Activated CD8-positive, alpha-beta memory T cell treated with anti-CD3 and anti-CD28 coated beads for 36 hours (primary cell): ENCODE data around the gene COL27A1. TPM values are rescaled to one million over a fixed set of nuclear protein-coding genes. Genes with fewer than 3 reads are reported as not detected.
"Not testable (repeated sequence)": the region's sequence is repeated elsewhere in the genome, so short reads cannot be mapped to it uniquely, and the experiment has no call there.

Experiments
- CTCF ChIA-PET: fragments of 350-600 bp; sonication (Branson Sonifier 250); formaldehyde crosslinking; loops from one replicate; lab custom pipeline; 2021; ENCODE audit warnings: antibody characterized with exemption; lab: Charles Lee
- POLR2A ChIA-PET: fragments of 350-600 bp; sonication (Branson Sonifier 250); formaldehyde crosslinking; loops from one replicate; lab custom pipeline; 2021; ENCODE audit warnings: antibody characterized with exemption; lab: Charles Lee
- total RNA-seq, 2 experiments: library from RNA; stranded (reverse); gene quantifications; one replicate each; pipeline ENCODE4 v1.2.3, GENCODE V29; 2021

Gene COL27A1
- total RNA-seq, 2 experiments from 2014 or later: 2.9 to 3.2 TPM

DNA sequence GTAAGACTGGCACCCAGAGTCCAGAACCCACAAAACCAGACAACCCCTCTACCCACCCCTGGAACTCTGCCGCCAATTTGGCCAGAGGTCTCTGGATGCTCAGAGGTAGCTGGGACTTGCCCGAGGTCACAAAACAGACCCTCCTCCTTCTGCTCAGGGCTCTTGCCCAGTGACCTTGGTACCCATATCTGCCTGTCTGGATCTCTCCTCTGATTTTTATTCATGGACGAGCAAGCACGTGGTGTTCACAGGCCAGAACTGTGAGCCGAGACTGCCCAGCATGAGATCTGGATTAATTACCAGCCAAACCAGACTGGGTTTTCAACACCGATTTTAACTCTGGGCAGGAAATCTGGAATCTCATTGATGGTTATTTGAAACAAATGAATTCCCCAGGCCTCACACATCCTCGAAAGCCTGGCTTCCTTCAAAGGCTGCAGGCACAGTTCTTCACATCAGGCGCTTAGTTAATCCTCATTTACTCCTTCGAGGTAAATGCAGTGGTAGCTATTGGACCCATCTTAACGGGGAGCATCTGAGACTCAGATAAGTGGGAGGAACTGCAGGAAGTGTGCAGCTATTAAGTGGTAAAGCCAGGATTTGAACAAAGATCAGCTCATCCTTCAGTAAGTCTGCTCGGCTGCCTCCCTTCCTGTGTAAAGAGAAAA is 21.4 kb downstream of the COL27A1 start:
- ChIA-PET CTCF (interaction anchor here (1.6 kb wide), 1 partner anchor 114 kb away, joined by 3 read pairs; no protein-coding TSS in a partner anchor), POLR2A (no interaction called here)

DNA sequence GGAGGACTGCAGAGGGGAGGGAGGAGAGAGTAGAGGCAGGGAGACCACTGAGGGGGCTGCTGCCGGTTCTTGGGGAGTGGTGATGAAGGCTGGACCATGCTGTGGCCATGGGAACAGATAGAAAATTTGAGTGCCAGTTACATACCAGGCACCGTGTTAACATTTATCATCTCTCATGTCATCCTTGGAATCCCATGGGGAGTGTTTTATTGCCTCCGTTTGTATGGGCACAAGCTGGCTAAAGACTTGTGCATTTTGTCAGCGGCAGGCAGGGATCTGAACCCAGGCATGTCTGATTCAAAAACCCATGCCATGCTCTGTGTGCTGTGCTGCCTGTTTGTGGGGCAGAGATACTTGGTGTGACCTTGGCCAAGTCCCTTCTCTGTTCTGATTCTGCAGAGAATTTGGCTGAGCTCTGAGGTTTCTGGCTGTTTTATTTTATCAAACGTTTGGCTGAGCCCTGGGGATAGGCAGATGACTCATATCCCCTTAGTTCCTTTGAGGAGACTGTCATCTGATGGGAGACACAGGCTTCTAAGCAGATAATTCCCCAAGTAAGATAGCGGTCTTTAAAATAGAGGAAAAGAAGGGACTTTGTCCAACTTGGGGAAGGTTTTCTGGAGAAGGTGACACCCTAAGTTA is 22.2 kb downstream of the COL27A1 start:
- CTCF ChIA-PET: interaction anchor here (1.6 kb wide), 1 partner anchor 114 kb away, joined by 3 read pairs; no protein-coding TSS in a partner anchor

DNA sequence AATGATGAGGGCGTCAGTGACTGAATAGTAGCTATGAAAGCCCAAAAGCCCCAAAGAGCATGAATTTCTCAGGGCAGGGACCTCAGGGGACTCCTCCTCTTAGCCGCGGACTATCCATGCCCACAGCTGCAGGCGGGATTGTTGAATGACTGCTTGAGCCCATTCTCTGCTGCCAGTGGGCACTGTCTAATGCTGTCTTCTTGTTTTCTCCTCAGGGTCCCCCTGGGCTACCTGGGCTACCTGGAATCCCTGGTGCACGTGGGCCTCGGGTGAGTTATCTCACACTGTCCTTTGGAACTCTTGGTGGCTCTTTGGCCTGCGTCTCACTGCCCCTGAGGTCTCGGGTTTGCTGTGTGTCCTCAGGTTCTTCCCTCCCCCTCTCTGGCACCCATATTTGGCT is 22.7 kb downstream of the COL27A1 start:
- CTCF ChIA-PET: interaction anchor here (1.6 kb wide), 1 partner anchor 113 kb away, joined by 3 read pairs; no protein-coding TSS in a partner anchor

More for the DNA sequence above, 22.2 kb downstream of the COL27A1 start:
- POLR2A ChIA-PET: no interaction called here

GRCh38 chr9:114178756-114179450 is 23.6 kb downstream of the COL27A1 start:
- ChIA-PET POLR2A (no interaction called here), CTCF (interaction anchor here (1.6 kb wide), 1 partner anchor 112 kb away, joined by 3 read pairs; no protein-coding TSS in a partner anchor)

More for the DNA sequence above, 22.7 kb downstream of the COL27A1 start:
- POLR2A ChIA-PET: no interaction called here

DNA sequence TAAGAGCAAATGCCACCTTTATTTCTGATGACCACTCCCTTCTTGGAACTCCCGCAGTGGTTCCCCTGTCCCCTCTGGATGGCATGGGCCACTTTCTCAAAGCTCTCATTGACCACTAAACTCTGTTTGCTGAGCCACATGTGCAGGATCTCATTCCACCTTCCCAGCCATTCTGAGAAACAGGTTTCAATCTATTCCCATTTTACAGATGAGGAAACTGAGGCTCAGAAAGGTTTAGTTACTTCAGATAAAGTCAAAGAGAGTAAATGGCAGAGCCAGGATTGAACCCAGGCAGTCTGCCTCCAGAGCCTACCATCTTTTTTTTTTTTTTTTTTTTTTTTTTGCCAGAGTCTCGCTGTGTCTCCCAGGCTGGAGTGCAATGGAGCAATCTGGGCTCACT is 24.2 kb downstream of the COL27A1 start:
- CTCF ChIA-PET: no interaction called here
- POLR2A ChIA-PET: no interaction called here

DNA sequence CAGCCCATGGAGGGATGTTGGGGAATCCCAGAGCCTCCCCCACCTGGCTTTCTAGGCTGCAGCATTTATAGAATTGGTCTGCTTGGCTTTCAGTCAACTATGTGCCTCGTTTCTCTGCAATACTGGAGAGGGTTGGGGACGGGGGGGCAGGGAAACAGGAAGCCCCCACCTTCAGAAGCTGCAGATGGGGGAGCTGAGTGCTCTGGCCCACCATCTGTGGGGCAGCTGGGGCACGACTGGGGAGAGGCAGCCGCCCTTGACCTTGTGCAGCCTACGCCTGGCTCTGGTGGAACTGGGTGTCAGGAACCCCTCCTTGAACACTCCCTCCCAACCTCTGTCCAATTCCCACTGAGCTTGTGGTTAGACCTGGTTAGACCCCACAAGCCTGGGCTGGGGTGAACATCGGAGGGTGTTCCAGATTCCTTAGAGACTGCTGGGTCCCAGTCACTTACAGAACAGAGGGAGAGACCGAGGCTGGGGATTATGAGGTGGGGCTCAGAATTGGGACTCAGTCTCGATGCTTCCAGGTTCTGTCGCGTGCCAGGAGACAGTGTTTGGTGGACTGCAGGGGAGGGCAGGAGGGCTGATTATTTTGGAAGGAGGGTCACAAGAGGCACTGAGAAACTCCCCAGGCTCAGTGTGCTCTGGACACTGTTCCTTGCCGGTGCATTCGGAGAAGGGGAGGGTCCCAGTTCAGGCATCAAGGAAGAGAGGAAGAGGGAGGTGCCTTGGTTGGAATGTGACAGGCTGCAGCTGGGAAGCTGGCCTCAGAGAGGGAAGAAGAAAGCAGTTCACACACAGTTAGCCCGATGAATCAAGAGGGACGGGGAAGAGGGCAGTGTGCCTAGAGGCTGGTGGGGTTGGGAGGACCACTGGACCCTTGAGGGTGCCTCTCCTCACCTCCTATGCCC is 25.6 kb downstream of the COL27A1 start:
- ChIA-PET CTCF (no interaction called here), POLR2A (no interaction called here)

DNA sequence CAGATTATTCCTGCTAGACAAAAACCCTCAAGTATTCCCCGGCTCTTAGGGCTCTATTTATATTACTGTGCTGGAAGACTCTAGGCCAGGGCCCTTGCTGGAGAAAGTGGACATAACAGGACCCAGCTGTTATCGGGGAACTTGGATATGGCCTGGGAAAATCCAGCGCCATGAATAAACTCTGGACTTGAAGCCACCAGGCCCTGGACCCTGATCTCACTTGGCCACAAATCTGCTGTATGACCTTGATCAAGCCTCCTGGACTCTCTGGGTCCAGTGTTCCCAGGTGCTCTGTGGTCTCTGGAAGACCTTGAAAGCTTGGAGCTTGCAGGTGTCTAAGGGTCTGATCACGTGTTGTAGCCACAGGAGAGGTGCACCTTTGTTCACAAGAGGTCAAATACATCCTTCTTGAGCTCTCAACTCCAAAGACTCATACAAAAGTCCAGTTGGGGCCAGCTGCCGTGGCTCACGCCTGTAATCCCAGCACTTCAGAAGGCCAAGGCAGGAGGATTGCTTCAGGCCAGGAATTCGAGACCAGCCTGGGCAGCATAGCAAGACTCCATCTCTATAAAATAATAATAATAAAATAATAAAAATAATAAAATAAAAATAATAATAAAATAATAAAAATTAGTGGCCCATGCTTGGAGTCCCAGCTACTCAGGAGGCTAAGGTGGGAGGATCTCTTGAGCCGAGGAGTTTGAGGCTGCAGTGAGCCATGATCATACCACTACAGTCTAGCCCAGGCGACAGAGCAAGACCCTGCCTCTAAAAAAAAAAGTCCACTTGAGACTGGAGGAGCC is 26.5 kb downstream of the COL27A1 start:
- CTCF ChIA-PET: interaction anchor here (1.2 kb wide), 1 partner anchor 40 kb away, joined by 3 read pairs; no protein-coding TSS in a partner anchor
- POLR2A ChIA-PET: no interaction called here

GRCh38 chr9:114183006-114183405 is 27.7 kb downstream of the COL27A1 start:
- ChIA-PET CTCF (interaction anchor here (1.2 kb wide), 1 partner anchor 41 kb away, joined by 3 read pairs; no protein-coding TSS in a partner anchor), POLR2A (no interaction called here)

- CTCF ChIA-PET: no interaction called here
These were observed 28.7 kb downstream of the COL27A1 start for GRCh38 chr9:114184071-114184470.

DNA sequence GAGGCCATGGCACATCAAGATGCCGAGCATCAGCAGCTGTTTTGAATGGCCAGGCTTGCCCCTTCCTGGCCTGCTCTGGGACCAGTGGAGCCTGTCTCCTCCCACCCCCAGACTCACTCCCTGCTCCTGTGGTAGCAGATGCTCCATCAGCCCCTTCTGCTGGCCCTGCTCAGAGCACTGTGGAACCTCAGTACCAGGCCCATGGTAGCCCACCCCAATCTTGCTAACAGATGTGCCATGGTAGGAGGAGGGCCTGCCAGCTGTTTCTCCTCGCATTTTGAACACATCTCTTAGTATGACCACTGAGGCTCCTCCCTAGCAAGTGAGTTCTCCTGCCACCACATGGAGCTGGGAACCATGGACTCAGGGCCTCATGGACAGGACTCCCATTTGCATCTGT is 29.5 kb downstream of the COL27A1 start:
- POLR2A ChIA-PET: no interaction called here
- CTCF ChIA-PET: no interaction called here

More at GRCh38 chr9:114184071-114184470, 28.7 kb downstream of the COL27A1 start:
- POLR2A ChIA-PET: no interaction called here

DNA sequence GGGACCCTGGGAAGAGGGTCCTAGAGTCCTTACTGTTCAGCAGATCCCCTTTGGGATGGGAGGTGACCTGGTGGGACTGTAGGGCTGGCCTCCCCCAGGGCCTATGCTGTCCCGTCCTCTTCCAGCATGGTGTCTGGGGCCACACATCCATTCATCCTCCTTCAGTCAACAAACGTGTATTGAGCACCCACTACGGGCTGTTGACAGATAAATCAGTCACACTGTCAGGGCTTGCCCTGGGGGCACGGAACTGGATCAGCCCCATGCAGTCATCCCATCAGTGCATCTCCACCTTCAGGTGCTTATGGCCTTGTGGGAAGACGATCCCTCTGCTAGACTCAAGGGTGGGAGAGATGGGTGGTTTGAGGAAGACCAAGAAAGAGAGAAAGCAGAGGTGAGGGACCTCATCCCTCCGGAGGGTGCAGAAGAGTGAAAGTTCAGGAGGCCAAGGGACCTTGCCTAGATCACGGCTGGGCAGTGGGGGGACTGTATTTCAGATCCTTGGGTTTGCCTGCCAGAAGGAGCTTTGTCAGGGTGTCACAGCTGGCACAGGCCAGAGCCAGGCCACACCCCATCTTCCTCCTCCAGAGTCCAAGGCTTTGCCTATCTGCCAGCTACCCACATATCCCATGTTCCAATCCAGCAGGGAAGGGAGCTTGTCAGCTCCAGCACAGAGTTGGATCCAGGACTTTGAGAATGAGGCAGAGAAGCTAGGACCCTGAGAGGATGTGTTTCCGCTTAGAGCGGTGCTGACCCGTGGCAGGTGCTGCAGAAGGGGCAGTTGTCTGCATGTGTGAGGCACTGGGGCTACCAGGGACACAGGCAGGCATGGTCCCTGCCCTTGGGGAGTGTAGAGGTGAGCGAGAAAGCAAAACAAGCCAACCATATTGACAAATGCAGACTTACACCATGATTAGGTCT is 30.5 kb downstream of the COL27A1 start:
- ChIA-PET CTCF (no interaction called here), POLR2A (no interaction called here)

DNA sequence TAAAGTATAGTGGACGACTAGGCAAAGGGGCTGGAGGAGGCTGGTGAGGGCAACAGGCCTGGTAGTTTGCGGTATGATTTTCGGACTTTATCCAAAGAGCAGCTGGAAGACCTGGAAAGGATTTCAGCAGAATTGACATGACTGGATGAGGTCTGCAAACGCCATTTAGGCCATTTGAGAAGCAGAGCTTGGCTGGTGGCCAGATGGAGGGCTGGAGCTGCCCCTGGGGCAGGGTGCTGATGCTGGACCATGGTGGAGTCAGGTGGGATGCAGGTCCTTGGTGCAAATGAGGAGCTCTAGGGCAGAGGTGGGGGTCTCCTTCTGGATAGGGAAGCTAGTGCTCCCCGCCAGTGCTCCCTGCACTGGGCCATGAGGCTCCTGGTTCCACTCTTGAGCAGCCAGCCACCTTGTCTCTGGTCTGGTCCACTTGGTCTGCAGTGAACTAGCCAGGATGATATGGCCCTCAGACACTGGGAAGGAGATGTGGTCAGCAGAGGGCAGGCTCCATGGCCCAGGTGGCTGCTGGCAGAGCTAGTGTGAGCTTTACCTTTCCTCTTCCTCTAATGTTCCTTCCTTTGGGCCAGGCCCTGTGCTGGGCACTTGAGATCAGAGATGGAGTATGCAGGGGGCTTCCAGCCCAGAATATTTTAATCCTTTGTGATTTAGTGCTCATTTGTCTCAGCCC is 31.4 kb downstream of the COL27A1 start:
- ChIA-PET POLR2A (no interaction called here), CTCF (no interaction called here)

DNA sequence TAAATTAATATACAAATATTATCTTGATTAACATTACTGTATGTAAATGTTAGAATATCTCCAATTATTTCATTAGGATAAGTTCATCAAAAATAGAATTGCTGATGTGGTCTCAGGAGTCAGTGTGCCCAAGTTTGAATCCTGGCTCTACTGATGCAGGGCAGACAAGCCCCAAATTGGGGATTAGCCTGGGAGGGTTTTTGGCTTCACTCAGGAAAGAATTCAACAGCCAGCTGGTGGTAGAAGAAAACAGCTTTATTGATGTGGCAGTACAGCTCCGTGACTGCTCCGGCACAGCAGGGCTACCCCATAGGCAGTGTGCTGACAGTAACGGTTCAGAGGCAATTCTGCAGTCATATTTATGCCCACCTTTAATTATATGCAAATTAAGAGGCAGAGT is 32.5 kb downstream of the COL27A1 start:
- ChIA-PET POLR2A (no interaction called here), CTCF (no interaction called here)

GRCh38 chr9:114189823-114190562 is 34.7 kb downstream of the COL27A1 start:
- POLR2A ChIA-PET: no interaction called here
- CTCF ChIA-PET: no interaction called here

- ChIA-PET POLR2A (no interaction called here), CTCF (no interaction called here)
These were observed 35.2 kb downstream of the COL27A1 start for GRCh38 chr9:114190563-114190905.

DNA sequence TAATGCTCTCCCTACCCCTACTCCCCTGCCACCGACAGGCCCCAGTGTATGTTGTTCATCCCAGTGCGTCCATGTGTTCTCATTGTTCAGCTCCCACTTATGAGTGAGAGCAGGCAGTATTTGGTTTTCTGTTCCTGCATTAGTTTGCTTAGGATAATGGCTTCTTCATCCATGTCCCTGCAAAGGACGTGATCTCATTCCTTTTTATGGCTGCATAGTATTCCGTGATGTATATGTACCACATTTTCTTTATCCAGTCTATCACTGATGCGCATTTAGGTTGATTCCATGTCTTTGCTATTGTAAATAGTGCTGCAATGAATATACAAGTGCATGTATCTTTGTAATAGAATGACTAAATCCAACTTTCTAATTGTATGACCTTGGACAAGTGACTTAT is 36.1 kb downstream of the COL27A1 start:
- CTCF ChIA-PET, POLR2A ChIA-PET: not testable (repeated sequence)
